Activated naive CD8-positive, alpha-beta T cell treated with anti-CD3 and anti-CD28 coated beads for 36 hours (primary cell): ENCODE data around the gene SUB1. TPM values are rescaled to one million over a fixed set of nuclear protein-coding genes. Genes with fewer than 3 reads are reported as not detected.

Experiments
- DNase-seq: peaks from one replicate; pipeline ENCODE4 v3.0.0; 2021
- H3K27ac Mint-ChIP-seq: one replicate; pipeline ENCODE4 v1.8.0; 2022; ENCODE audit warnings: mild to moderate bottlenecking, moderate library complexity, mixed read lengths
- H3K27me3 Mint-ChIP-seq: one replicate; pipeline ENCODE4 v1.8.0; 2022; ENCODE audit warnings: mild to moderate bottlenecking, mixed read lengths
- H3K36me3 Mint-ChIP-seq: one replicate; pipeline ENCODE4 v1.8.0; 2021; ENCODE audit warnings: mild to moderate bottlenecking, mixed read lengths
- H3K4me1 Mint-ChIP-seq: one replicate; pipeline ENCODE4 v1.8.0; 2021; ENCODE audit warnings: mixed read lengths
- H3K4me3 Mint-ChIP-seq: one replicate; pipeline ENCODE4 v1.8.0; 2022; ENCODE audit warnings: mild to moderate bottlenecking, moderate library complexity, mixed read lengths
- H3K9me3 Mint-ChIP-seq: one replicate; pipeline ENCODE4 v1.8.0; 2022; ENCODE audit warnings: mixed read lengths
- total RNA-seq, 2 experiments: library from RNA; stranded (reverse); gene quantifications; one replicate each; pipeline ENCODE4 v1.2.3, GENCODE V29; 2021

Gene SUB1
- total RNA-seq, 2 experiments from 2014 or later, result 414 to 435 TPM

DNA sequence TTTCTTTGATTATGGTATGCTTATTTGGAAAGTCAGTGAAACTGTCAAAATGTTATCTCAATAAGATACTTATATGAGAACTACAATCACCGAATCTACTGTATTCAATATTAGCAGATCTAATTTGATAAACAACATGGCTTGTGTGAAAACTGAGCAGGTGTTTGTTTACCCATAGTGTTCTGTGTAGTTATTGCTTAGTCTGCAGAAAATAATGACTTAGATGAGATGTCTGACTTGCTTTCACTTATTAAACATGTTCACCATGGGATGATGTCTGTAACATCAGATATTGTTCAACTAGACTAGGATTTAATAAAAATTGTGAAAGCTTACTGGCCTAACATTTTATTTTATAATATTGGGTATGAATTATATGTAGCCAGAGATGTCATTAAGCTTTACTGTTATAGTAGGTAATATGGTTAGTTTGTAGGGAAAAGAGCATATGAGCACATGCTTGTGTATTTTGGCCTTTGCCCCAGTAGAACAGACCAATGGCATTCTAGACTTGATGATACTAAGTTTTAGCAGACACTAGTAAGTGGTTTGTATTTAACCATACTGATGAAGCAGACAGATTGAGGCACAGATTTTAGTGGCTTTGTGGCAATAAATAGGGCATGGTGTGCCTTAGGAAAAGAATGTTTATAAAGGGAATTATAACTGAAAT is 16.4 kb downstream of the SUB1 start:
- Mint-ChIP-seq H3K9me3 (no peaks in the 10 kb centered on the region), H3K27ac (peak overlapping the region; percentile 54), H3K27me3 (no peaks in the 10 kb centered on the region), H3K4me1 (peaks cover 32% of the 10 kb centered on the region), H3K36me3 (peaks cover 43% of the 10 kb centered on the region), H3K4me3 (no peak overlapping the region)
- no peak for DNase-seq

DNA sequence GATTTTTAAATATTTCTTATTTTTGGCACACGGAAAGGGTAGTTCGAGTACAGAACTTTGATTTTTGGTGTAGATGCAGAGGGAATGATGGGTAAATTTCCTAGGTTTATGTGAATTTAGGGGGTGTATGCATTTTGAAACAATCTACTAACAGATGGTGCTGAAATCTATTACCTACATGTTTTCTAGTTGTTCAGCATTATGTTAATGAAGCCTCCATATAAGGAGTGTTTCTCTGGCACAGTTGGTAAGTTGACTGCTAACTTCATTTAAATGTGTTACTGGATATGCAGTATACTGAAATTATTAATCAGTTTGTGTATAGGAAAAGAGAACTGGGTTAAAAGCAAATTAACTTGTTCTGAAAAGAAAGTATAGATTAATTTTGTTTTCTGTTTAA is 17.5 kb downstream of the SUB1 start:
- Mint-ChIP-seq H3K4me3 (no peak overlapping the region), H3K27ac (peak overlapping the region; percentile 34), H3K4me1 (peaks cover 25% of the 10 kb centered on the region), H3K27me3 (no peaks in the 10 kb centered on the region), H3K9me3 (no peaks in the 10 kb centered on the region), H3K36me3 (peaks cover 39% of the 10 kb centered on the region)
- no peak for DNase-seq

DNA sequence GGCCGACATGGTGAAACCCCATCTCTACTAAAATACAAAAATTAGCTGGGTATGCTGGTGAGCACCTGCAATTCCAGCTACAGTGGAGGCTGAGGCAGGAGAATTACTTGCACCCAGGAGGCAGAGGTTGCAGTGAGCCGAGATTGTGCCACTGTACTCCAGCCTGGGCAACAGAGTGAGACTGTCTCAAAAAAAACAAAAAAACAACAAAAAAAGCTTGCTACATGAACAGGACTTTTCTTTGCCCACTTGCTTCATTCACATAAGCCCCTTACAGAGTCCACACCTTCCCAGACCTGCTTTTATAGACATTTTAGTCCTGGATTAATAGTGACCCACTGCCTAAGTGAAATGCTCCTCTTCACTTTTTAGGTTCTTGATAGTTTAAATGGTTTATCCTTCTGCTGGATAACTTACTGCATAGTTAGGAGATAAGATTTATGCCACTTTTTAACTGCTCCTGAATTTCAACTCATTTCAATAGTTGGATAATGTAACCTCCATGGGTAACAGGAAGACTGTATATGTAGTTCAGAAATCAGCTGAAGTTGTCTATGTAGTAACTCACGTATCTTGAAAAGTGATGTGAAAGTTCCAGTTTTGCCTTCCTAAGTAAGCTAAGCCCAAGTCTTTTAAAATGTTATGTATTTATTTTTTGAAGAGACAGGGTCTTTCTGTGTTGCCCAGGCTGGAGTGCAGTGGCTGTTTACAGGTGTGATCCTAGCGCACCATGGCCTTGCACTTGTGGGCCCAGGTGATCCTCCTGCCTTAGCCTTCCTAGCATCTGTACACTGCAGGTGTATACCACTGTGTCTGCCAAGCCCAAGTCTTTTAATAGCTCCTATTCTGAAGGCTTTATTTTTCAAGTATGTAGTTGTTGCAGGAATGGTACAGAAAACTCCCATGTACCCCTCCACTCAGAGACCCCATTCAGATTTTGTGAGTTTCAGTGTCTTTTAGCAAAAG is 19.7 kb downstream of the SUB1 start:
- Mint-ChIP-seq H3K4me3 (no peak overlapping the region), H3K36me3 (peaks cover 30% of the 10 kb centered on the region), H3K9me3 (no peaks in the 10 kb centered on the region), H3K27ac (peak overlapping the region; percentile 40), H3K27me3 (no peaks in the 10 kb centered on the region), H3K4me1 (peaks cover 14% of the 10 kb centered on the region)
- no peak for DNase-seq

DNA sequence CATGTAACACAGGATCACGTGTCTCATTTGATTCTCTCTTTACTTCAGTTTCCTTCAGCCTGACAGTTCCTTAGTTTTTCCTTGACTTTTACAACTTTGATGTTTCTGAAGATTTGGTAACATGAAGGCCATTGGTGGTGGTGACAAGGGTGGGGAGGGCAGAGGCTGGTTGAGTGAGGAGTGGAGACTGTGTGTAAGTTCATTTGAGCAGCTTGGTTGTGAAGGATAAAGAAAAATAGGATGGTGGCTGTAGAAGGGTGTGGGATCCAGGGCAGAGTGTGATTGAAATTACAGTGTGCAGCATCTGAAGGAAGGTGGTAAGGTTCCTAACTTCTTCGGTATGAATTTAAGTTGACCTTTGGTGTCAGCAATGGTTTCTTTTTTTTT is 20.4 kb downstream of the SUB1 start:
- peak overlapping the region; percentile 40 for H3K27ac Mint-ChIP-seq
- H3K36me3 Mint-ChIP-seq, result peaks cover 27% of the 10 kb centered on the region
- no peak for DNase-seq

DNA sequence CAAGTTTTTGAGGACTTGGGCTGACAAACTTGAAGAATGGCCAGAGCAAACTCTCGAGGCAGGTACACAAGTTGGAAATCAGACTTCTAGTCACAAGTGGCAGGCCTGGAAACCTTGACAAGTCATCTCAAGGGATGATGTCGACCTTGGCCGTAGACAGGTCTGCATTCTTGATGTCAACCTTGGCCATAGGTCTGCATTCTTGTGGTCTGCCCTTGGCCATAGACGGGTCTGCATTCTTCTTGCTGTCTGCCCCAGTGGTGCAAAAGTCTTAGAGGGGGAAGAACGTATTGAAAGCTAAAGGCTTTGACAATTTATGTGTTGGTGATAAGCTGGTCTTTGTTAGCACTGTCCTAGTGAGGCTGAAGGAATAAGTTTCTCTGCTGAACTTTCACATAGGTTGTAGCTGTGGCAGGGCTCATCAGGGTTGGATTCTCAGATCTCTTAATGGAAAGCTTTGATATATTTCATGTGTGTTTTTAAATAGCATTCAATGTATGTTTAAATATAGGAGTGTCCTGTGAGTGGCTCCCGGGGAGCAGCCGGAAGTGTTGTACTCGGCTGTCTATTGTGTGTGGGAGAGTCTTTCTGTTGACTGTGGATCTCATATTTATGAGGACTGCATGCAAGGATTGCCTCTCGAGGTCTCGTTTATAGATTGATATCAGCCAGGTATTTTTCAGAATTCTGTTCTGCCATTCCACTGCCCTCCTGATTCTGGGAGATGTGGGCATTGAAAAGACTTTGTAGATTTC is 27.0 kb downstream of the SUB1 start:
- peaks cover 5% of the 10 kb centered on the region for H3K4me1 Mint-ChIP-seq
- peaks cover 5% of the 10 kb centered on the region for H3K36me3 Mint-ChIP-seq
- no peak overlapping the region for H3K4me3 Mint-ChIP-seq
- no peak overlapping the region for H3K27ac Mint-ChIP-seq
- DNase-seq, result no peak
- no peaks in the 10 kb centered on the region for H3K9me3 Mint-ChIP-seq
- H3K27me3 Mint-ChIP-seq, result no peaks in the 10 kb centered on the region

More for the DNA sequence above, 20.4 kb downstream of the SUB1 start:
- Mint-ChIP-seq H3K4me1 (peaks cover 12% of the 10 kb centered on the region), H3K9me3 (no peaks in the 10 kb centered on the region), H3K4me3 (no peak overlapping the region), H3K27me3 (no peaks in the 10 kb centered on the region)

DNA sequence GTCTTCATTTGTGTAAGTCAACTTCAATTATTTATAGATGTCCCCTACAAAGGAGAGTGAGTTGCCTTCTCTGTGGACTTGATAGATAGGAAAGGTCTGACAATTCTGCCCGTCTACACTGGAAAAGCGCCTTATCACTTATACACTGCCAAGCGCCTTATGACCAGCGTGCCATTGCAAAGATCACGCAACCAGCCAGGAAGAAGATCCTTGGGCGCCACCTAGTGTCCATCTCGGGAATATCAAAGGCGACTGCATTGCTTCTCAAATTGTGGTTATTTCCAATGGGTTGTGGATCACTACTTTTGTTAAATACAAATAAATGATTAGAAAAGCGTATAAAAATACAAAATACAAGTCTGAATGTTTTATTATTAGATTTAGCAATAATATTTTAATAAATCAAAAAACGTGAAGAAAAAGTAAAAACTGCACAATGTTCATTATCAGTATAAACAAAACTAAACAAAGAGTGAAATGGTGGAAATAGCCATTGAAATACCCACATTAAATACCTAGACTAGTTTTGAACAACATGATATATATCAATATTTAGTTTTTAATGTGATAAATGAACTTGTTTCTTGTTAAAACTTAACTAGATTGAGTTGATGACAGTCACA is 27.8 kb downstream of the SUB1 start:
- Mint-ChIP-seq H3K4me3 (no peak overlapping the region), H3K4me1 (peaks cover 5% of the 10 kb centered on the region), H3K27me3 (no peaks in the 10 kb centered on the region), H3K9me3 (no peaks in the 10 kb centered on the region), H3K36me3 (peaks cover 2% of the 10 kb centered on the region), H3K27ac (peak overlapping the region; percentile 36)
- peak; percentile 73 for DNase-seq

DNA sequence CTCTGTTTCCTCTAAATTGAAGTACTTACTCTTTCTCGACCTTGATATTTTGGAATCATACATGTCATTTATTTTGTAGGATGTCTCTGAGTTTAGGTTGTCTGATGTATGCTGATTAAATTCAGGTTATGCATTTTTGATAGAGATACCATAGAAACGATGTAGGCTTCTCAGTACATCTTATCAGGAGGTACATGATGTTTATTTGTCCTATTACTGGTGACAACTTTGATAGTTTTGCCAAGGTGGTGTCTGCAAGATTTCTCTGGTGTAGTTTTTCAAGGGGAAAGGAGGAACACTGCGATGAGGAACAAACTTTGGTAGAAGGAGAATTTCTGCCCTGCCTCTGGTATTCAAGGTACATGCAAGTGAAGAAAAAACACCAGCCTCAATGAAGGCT is 29.9 kb downstream of the SUB1 start:
- no peak overlapping the region for H3K4me3 Mint-ChIP-seq
- no peaks in the 10 kb centered on the region for H3K36me3 Mint-ChIP-seq
- no peaks in the 10 kb centered on the region for H3K27me3 Mint-ChIP-seq
- no peaks in the 10 kb centered on the region for H3K9me3 Mint-ChIP-seq
- peaks cover 5% of the 10 kb centered on the region for H3K4me1 Mint-ChIP-seq
- no peak for DNase-seq
- H3K27ac Mint-ChIP-seq, result no peak overlapping the region

DNA sequence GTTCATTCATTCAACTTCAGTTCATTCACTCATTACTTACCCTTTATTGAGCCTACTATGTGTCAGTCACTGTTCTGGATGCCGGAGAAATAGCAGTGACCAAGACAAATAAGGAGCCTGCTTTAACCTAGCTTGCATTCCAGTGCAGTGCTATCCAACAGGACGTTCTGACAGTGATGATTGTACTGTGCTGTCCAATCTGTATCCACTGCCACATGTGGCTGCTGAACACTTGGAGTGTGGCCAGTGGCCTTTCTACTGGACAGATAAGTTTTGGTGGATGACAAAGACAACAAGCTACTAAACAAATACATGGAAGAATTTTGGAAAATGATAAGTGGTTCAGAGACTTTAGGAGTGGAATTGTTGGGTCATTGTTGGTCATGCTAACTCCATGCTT is 33.6 kb downstream of the SUB1 start:
- no peak for DNase-seq
- Mint-ChIP-seq H3K27me3 (no peaks in the 10 kb centered on the region), H3K9me3 (no peaks in the 10 kb centered on the region), H3K36me3 (no peaks in the 10 kb centered on the region), H3K27ac (no peak overlapping the region), H3K4me1 (no peaks in the 10 kb centered on the region), H3K4me3 (no peak overlapping the region)

DNA sequence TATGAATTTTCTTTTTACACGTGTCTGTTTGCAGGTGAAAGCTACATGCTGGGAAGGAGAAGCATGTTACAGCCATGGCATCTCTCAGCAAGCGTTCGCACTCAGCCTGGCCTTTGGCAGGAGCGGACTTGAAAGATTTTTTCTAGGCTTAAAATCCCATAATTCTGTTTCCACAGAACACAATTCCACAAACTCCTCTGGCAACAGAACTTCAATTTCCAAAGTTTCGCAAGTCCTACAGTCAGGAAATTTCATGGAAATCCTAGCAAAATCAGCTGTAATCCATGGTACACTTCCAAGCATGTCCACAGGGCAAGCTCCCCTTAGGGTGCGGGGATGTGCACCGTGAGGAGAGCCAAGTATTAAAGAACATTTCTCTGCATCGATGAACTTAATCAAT is 35.9 kb downstream of the SUB1 start:
- Mint-ChIP-seq H3K36me3 (no peaks in the 10 kb centered on the region), H3K4me1 (no peaks in the 10 kb centered on the region), H3K4me3 (no peak overlapping the region), H3K27ac (no peak overlapping the region), H3K27me3 (no peaks in the 10 kb centered on the region), H3K9me3 (no peaks in the 10 kb centered on the region)
- DNase-seq, result no peak

DNA sequence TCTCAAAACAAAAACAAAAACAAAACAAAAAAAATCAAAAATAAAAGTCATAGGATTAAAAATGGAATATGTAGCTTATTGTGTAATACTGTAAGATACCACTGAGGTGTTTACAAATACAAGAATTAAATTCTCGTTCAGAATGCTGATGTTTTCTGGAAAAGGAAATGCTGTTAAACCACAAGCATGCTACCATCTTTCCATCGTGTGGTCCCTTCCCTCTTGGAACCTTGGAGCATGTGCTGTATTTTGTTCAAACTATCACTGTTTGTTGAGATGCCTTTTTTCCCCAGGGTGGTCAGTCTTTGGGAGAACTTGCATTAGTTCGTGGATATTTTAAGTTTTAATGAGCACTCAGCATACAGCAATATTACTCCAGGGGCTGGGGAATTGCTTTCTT is 39.7 kb downstream of the SUB1 start:
- H3K4me3 Mint-ChIP-seq, result no peak overlapping the region
- no peak overlapping the region for H3K27ac Mint-ChIP-seq
- no peaks in the 10 kb centered on the region for H3K4me1 Mint-ChIP-seq
- H3K27me3 Mint-ChIP-seq, result no peaks in the 10 kb centered on the region
- no peaks in the 10 kb centered on the region for H3K9me3 Mint-ChIP-seq
- no peaks in the 10 kb centered on the region for H3K36me3 Mint-ChIP-seq
- no peak for DNase-seq

DNA sequence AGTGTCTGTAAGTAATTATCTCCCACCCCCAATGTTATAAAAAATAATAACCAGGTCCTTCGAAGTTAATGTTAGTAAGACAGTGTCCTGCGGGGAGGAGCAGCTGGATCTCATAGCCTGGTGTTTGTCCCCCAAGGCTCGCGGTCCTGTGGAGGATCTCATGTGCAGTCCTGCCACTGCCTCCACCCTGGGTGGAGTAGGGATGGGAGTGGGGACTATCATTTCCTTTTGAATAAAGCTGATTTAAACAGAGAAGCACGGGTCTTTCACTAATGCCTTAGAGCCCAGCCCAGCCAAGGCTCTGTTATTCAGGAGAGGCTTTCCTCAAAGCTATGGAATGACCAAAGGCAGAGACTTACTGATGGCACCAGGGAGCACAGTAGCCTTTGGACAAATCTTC is 40.2 kb downstream of the SUB1 start:
- no peak for DNase-seq
- Mint-ChIP-seq H3K4me1 (no peaks in the 10 kb centered on the region), H3K27me3 (no peaks in the 10 kb centered on the region), H3K36me3 (no peaks in the 10 kb centered on the region), H3K9me3 (no peaks in the 10 kb centered on the region), H3K27ac (no peak overlapping the region), H3K4me3 (no peak overlapping the region)

DNA sequence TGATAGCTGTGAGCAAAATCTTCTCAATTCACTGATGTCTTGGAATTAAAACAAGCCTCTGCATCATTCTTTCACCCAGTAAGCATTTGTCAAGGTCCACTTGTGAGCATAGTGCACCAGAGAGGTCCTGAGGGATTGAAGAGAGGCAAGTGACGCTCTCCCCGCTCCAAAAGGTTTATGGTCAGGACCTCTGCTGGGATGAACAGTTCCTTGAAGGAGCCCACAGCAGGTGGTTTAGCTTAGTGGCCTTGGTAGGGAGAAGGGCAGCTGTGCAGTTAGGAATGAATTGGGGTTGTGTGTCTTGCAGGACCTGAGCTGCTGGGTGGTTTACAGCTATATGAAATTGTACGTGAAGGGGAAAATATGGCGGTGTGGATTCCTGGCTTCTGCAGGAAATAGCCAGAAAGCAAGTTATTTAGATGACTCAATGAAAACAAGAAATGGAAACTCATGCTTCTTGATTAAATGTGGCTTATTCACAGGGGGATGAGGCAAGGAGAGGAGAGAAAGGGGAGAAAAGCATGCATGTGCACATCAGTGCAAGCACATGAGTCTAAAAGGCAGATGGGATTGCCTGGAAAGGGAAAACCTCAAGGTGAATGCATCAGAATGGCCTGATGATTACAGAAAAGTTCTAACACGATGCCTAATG is 42.0 kb downstream of the SUB1 start:
- Mint-ChIP-seq H3K4me3 (no peak overlapping the region), H3K36me3 (no peaks in the 10 kb centered on the region), H3K27me3 (no peaks in the 10 kb centered on the region)

DNA sequence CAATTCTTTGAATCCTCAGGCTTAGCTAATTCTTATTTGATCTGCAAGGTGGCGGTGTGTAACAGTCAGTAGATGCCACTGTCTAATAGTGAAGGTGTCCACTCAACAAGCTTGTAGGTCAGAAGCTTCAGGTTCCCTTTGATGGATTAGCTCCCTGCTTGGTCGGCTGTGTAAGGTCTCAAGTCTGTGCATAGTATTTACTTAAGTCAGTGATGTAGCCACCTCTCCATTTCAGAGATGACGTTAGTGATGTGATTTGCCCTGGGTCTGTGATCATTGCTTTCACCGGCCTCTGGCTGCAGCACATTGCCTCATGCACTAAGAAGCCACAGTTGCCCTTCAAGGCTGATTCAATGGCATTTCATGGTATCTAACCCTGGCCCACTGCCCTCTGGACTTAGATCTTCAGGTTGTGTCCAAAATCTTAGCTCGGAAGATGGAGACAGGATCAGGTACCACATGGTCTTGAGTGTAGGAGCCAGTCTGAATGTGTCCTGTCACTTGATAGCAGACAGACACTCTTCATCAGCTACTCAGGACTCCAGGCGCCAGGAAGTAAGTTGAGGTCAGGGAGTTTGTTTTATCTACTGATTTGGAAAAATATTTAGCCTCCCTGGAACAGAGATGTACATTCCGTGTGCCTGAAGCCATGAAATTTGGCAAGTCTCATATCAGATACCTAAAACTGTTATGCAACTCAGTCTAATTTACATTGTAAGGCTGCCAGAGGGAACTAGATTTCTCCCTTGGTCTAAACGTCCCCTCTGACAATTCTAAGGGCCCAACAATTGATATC is 42.9 kb downstream of the SUB1 start:
- Mint-ChIP-seq H3K27me3 (no peaks in the 10 kb centered on the region), H3K36me3 (no peaks in the 10 kb centered on the region), H3K27ac (no peak overlapping the region), H3K4me3 (no peak overlapping the region), H3K9me3 (no peaks in the 10 kb centered on the region), H3K4me1 (no peaks in the 10 kb centered on the region)
- no peak for DNase-seq

More for the DNA sequence above, 42.0 kb downstream of the SUB1 start:
- Mint-ChIP-seq H3K27ac (no peak overlapping the region), H3K9me3 (no peaks in the 10 kb centered on the region), H3K4me1 (no peaks in the 10 kb centered on the region)
- DNase-seq, result no peak
